Left ventricle myocardium inferior (tissue), 1 donor: ENCODE results near the gene RPAP2. TPM values are rescaled to one million over a fixed set of nuclear protein-coding genes. Genes with fewer than 3 reads are reported as not detected.
"Not testable (repeated sequence)": the region's sequence is repeated elsewhere in the genome, so short reads cannot be mapped to it uniquely, and the experiment has no call there.

Experiments used
- DNase-seq: peaks from one replicate; pipeline ENCODE4 v3.0.0-alpha.2; 2020
- H3K27ac ChIP-seq: fragments of 200-600 bp; replicated peaks from 2 replicates; pipeline ENCODE4 v1.8.0; 2021
- H3K27me3 ChIP-seq: fragments of 200-600 bp; 2 replicates; pipeline ENCODE4 v1.8.0; 2021; ENCODE audit warnings: low read depth
- H3K36me3 ChIP-seq: fragments of 200-600 bp; 2 replicates; pipeline ENCODE4 v1.8.0; 2021
- H3K4me1 ChIP-seq: fragments of 200-600 bp; 2 replicates; pipeline ENCODE4 v1.8.0; 2021
- H3K4me3 ChIP-seq: fragments of 200-600 bp; 2 replicates; pipeline ENCODE4 v1.8.0; 2021; ENCODE audit warnings: mild to moderate bottlenecking, moderate library complexity
- H3K9me3 ChIP-seq: fragments of 200-600 bp; replicated peaks from 2 replicates; pipeline ENCODE4 v1.8.0; 2021
- CTCF ChIP-seq: fragments of 200-600 bp; IDR thresholded peaks from 2 replicates; pipeline ENCODE4 v1.8.0; 2021; ENCODE audit warnings: antibody characterized with exemption, mild to moderate bottlenecking, borderline replicate concordance
- intact Hi-C: fragments of 100-400 bp; cut with micrococcal nuclease; formaldehyde crosslinking; loops from one replicate; pipeline ENCODE4 v1.11.0; 2022
- total RNA-seq: library from RNA; stranded (reverse); fragmentation: NEBNext Ultra II Directional; extraction: Animal tissue kit (Norgen Biotek cat#: 25700); gene quantifications from one replicate; pipeline ENCODE4 v1.2.1, GENCODE V29; 2021
- donor health status: DM: no; HTN: yes; CAD: no; lungs with severe emphysema.

Gene RPAP2
- total RNA-seq, 1 donor from 2014 or later: 25.3 TPM

- Histone ChIP-seq H3K36me3 (no peaks in the 10 kb centered on the region), H3K4me3 (no peak overlapping the region), H3K9me3 (peaks cover 10% of the 10 kb centered on the region), H3K4me1 (no peaks in the 10 kb centered on the region), H3K27me3 (no peaks in the 10 kb centered on the region), H3K27ac (no peak overlapping the region)
- intact Hi-C loops: no loop called here
- DNase-seq: no peak
- TF ChIP-seq CTCF: no peak
Measured at GRCh38 chr1:92430030-92430429, 131.2 kb downstream of the RPAP2 start.

DNA sequence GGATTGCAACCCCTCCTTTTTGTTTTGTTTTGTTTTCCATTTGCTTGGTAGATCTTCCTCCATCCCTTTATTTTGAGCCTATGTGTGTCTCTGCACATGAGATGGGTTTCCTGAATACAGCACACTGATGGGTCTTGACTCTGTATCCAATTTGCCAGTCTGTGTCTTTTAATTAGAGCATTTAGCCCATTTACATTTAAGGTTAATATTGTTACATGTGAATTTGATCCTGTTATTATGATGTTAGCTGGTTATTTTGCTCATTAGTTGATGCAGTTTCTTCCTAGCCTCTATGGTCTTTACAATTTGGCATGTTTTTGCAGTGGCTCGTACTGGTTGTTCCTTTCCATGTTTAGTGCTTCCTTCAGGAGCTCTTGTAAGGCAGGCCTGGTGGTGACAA lies 135.7 kb downstream of the RPAP2 start:
- H3K4me3 ChIP-seq, H3K27me3 ChIP-seq, DNase-seq, intact Hi-C loops, H3K27ac ChIP-seq, H3K36me3 ChIP-seq, H3K4me1 ChIP-seq: not testable (repeated sequence)
- H3K9me3 ChIP-seq: peaks cover 23% of the 10 kb centered on the region

GRCh38 chr1:92439291-92439690 lies 140.4 kb downstream of the RPAP2 start:
- intact Hi-C loops: no loop called here
- no peak for DNase-seq
- H3K4me1 ChIP-seq: no peaks in the 10 kb centered on the region
- peaks cover 20% of the 10 kb centered on the region for H3K9me3 ChIP-seq
- H3K4me3 ChIP-seq: no peak overlapping the region
- no peaks in the 10 kb centered on the region for H3K36me3 ChIP-seq
- H3K27ac ChIP-seq: no peak overlapping the region
- no peak for TF ChIP-seq CTCF
- no peaks in the 10 kb centered on the region for H3K27me3 ChIP-seq

DNA sequence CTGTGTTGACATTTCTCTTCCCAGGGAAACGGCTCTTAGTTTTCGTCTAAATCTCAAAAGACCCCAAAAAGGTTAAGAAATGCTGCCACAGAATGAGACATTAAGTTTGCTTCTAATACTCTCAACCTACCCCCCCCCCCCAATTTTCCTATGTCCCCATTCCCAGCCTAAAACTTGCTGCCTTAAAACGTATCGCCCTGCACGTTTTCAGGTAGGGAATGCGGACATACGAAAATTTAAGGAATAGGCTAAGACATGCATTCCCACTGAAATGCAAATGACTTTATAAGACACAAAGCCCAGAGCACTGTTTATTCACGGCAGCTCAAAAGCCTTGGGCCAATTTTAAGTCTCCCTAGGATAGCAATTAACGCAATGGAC lies 142.4 kb downstream of the RPAP2 start:
- TF ChIP-seq CTCF: no peak
- no peak for DNase-seq
- Histone ChIP-seq H3K9me3 (peaks cover 7% of the 10 kb centered on the region), H3K4me1 (no peaks in the 10 kb centered on the region), H3K36me3 (no peaks in the 10 kb centered on the region), H3K27me3 (no peaks in the 10 kb centered on the region), H3K4me3 (no peak overlapping the region), H3K27ac (no peak overlapping the region)
- intact Hi-C loops: no loop called here

DNA sequence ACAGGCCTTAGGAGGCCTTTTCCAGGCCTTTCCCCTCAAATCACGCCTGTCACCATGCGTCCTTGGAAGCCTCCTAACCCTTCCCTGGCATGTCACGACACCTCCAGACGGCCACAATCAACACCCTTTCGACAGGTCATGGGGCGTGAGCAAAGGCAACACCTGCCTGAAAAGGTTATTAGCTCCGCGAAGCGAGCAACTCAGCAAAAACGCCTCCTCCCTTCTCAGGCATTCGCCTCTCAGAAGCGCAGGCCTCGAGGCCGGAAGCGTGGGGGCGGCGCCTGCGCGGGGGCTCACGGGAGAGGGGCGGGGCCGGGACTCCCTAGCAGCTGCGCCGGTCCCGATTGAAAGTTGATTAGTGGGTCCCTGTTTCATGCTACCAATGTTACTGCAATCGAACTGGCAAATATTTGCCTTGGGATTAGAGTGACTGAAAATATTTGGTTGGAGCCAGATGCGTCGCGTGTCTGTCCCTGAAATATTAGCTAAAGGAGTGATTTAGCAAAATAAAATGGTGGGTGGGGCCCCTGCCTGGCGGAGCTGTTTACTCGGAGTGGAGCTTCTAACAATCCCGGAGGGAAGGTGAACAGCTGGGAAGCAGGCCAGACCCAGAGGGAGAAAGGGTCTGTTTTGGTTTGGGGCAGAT lies 143.0 kb downstream of the RPAP2 start:
- Histone ChIP-seq H3K27ac (no peak overlapping the region), H3K4me1 (no peaks in the 10 kb centered on the region), H3K4me3 (no peak overlapping the region), H3K36me3 (no peaks in the 10 kb centered on the region), H3K27me3 (no peaks in the 10 kb centered on the region), H3K9me3 (peaks cover 1% of the 10 kb centered on the region)
- no peak for TF ChIP-seq CTCF
- DNase-seq: no peak
- intact Hi-C loops: no loop called here

- no peak for TF ChIP-seq CTCF
- no peak for DNase-seq
- Histone ChIP-seq H3K27me3 (no peaks in the 10 kb centered on the region), H3K27ac (no peak overlapping the region), H3K9me3 (no peaks in the 10 kb centered on the region), H3K4me3 (no peak overlapping the region), H3K36me3 (no peaks in the 10 kb centered on the region), H3K4me1 (no peaks in the 10 kb centered on the region)
- intact Hi-C loops: no loop called here
Measured at GRCh38 chr1:92442351-92442750, 143.5 kb downstream of the RPAP2 start.
